GM19324 (cell line): ENCODE data around the gene SUSD1.

Experiments used
- ATAC-seq: cut with Tn5 transposase; IDR thresholded peaks from one replicate; pipeline ENCODE4 v1.9.1; 2021; ENCODE audit warnings: mild to moderate bottlenecking, moderate library complexity; ENCODE audit not compliant: unreplicated experiment, low FRiP score

The SUSD1 gene

DNA sequence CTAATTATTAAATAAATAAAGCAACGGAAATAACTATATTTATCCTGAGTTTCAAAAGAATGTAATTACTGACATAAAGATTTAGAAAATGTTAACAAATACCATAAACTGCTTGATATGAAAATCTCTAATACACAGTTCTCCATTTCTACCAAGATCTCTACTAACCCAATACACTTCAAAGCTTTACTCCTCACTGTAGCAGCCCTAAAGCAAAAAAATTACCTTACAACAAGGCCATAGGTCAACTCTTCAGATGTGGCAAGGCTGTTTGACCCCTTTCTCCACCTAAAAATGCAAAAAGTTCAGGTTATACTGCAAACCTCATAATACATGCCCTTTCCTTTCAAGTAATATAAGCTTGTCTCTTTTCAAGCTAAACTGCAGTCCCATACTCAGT is 181.8 kb downstream of the SUSD1 start:
- no peak for ATAC-seq

GRCh38 chr9:111992523-111992922 is 182.6 kb downstream of the SUSD1 start:
- peak; percentile 89 for ATAC-seq

GRCh38 chr9:111991179-111991578 is 183.9 kb downstream of the SUSD1 start:
- ATAC-seq, result no peak
